ENCODE data around the gene JAM2.
"Not testable (repeated sequence)": the region's sequence is repeated elsewhere in the genome, so short reads cannot be mapped to it uniquely, and the experiment has no call there.

The JAM2 gene

DNA sequence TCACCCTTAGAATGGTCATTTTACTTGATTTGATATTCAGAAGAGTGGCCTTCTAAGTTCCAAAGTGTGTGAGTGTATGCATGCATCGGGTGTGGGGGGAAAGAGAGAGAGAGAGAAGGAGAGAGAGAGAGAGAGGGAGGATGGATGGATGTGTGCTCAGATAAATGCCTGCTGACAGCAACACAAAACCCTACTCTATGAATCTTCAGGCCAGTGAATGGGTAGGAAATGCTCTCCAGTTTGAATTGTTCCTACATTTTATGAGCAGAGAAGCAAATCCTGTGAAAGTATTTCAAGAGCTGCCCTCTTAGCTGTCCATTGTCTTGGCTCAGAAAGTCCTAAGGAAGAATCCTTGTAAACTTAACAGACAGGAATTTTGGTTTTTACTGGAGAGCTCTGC is 7.4 kb downstream of the JAM2 start:
- DNase-seq (ENCODE audit: low read depth), result no peak

- DNase-seq (ENCODE audit: low read depth), result no peak
Observed at GRCh38 chr21:25647647-25648046, 8.6 kb downstream of the JAM2 start.

- no peak for DNase-seq (ENCODE audit: low read depth)
Observed at GRCh38 chr21:25649146-25649545, 10.1 kb downstream of the JAM2 start.

GRCh38 chr21:25656412-25656811 is 17.4 kb downstream of the JAM2 start:
- DNase-seq (ENCODE audit: low read depth), result no peak

GRCh38 chr21:25657140-25657539 is 18.1 kb downstream of the JAM2 start:
- DNase-seq (ENCODE audit: low read depth), result no peak

- no peak for DNase-seq (ENCODE audit: low read depth)
Observed at GRCh38 chr21:25658427-25659035, 19.5 kb downstream of the JAM2 start.

GRCh38 chr21:25660233-25660632 is 21.2 kb downstream of the JAM2 start:
- no peak for DNase-seq (ENCODE audit: low read depth)

DNA sequence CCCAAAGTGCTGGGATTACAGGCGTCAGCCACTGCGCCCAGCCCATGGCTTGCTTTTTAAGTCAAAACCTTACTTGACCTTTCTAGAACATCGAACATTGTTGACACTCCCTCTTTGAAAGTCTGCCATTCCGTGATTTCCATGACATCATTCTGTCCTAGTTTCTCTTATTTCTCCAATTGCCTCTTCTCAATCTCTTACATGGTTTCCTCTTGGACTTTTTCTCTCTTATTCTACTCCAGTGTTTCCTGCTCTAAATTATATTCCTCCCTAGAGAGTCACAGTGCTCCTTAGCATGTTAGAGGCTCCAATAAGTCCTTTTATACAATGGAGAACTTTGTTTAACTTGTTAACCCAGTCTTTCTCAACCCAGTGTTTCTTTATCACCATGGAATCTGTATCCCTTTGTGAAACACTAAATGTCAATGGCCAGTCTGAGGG is 25.5 kb downstream of the JAM2 start:
- DNase-seq (ENCODE audit: low read depth), result no peak

DNA sequence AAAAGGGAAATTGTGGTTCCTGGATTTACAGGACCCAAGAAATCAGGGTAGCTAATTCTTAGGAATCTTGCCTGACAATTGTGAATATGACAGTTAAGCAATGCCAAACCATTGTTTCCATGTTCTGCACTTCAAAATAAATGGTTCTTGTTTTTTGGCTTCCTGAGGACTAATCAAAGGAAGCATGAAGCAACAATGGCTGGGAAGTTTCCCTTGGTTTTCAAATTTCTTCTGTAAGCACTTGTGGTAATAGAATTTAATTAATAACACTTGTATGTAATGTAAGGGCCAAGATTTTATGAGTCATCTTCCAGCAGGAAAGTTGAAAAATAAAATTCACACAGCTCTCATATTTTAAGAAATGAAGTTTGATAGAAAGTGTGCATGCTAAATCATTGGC is 31.7 kb downstream of the JAM2 start:
- no peak for DNase-seq (ENCODE audit: low read depth)

GRCh38 chr21:25676451-25676850 is 37.4 kb downstream of the JAM2 start:
- no peak for DNase-seq (ENCODE audit: low read depth)

DNA sequence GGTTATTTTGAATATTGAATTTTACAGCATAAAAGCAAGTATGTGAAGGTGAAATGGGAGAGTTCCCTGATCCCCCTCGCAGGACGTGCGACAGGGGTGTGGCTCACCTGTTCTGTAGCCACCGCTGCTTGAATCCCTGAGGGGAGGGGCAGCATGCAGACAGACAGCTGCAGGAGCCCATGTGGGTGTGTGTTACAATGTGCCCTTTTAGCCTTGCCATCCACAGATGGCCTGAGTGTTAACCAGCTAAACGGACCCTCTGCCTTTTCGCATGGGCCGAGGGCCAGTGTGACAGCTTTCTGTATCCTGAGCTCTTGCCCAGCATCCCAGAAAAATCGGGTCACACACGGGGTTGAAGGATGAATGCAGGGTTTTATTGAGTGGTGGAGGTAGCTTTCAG is 43.3 kb downstream of the JAM2 start:
- no peak for DNase-seq (ENCODE audit: low read depth)

DNA sequence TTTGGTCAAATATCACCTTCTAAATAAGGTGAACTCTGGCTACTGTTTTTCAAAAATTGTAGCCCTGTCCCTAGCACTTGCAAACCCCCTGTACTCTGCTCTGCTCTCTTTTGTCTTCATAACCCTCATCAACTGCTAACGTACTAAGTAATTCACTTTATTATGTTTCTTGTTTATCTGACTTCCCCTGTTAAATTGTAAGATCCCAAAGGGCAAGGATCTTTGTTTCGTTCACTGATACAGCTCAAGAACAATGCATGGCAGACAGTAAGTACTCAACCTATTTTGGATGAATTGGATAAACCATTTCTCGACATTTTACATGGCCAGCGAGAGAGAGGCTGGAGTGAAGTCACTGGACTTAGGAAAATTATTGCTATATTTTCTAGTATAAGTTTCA is 48.7 kb downstream of the JAM2 start:
- no peak for DNase-seq (ENCODE audit: low read depth)

GRCh38 chr21:25688275-25689155 is 49.5 kb downstream of the JAM2 start:
- no peak for DNase-seq (ENCODE audit: low read depth)

- DNase-seq (ENCODE audit: low read depth), result no peak
Observed at GRCh38 chr21:25689226-25689625, 50.2 kb downstream of the JAM2 start.

DNA sequence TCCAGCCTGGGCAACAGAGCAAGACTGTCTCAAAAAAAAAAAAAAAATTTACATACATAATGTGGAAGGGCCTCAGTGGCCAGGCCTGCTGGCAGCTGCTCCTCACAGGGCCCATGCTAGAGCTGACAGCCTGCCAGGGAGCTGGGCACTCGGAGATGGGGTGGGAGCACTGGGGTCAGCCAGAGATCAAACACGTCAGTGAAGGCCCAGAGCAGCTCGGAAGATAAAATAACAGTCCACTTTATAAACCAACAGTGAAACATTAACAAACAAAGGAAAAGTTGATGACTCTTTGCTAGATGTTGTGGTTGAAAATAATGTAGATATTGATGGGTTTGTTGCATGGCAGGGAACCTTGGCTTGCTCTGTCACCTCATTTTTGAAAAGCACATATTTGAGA is 52.9 kb downstream of the JAM2 start:
- DNase-seq (ENCODE audit: low read depth), result no peak

GRCh38 chr21:25695461-25695860 is 56.4 kb downstream of the JAM2 start:
- DNase-seq (ENCODE audit: low read depth), result not testable (repeated sequence)

- DNase-seq (ENCODE audit: low read depth), result no peak
Observed at GRCh38 chr21:25700741-25701140, 61.7 kb downstream of the JAM2 start.

DNA sequence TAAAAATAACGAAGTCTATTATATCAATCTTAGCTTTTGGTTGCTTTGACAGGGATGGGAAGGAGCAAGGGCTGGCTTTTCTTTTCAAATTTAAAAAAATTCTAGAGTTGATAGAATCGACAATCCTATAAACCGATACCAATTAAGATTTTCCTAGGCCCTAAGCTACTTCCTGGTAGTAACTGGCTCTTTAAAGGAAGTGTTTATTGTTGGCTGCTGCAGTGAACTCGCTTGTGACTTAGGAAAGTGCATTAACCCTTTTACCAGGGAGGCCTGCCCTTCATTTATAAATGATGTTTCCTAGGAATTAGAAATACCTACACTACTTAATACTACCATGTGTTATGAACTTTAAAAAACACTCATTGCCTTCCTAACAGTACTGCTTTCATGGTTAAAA is 62.5 kb downstream of the JAM2 start:
- DNase-seq (ENCODE audit: low read depth), result no peak

- DNase-seq (ENCODE audit: low read depth), result no peak
Observed at GRCh38 chr21:25708467-25709065, 69.5 kb downstream of the JAM2 start.

DNA sequence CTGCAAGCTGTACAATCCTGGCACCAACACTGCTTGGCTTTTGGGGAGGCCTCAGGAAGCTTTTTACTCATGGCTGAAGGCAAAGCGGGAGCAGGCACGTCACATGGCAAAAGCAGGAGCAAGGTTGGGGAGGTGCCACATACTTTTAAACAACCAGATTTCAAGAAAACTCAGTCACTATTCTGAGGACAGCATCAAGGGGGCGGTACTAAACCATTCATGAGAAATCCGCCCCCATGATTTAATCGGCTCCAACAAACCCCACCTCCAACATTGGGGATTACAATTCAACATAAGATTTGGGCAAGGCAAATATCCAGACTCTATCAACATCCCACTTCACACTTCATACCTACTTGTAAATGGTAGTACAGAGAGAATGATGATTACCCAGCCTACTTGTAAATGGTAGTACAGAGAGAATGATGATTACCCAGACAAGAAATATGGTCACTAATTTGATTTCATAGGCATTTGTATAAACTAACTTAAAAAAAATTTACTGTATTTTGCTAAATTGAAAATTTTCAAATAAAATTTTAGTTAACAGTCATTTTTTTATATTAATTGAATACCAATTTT is 70.7 kb downstream of the JAM2 start:
- DNase-seq (ENCODE audit: low read depth), result no peak

- DNase-seq (ENCODE audit: low read depth), result no peak
Observed at GRCh38 chr21:25710550-25710949, 71.5 kb downstream of the JAM2 start.

DNA sequence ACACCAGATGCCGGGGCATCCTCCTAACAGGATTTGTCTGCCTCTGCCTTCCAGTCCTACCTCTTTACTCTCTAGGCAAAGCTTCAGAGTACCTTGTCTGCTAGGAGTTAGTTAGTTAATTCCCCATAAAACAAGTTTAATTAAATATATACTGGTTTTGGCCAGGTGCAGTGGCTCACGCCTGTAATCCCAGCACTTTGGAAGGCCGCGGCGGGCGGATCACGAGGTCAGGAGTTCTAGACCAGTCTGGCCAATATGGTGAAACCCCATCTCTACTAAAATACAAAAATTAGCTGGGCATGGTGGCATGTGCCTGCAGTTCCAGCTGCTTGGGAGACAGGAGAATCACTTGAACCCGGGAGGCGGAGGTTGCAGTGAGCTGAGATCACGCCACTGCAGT is 75.0 kb downstream of the JAM2 start:
- DNase-seq (ENCODE audit: low read depth), result not testable (repeated sequence)
